Tibial nerve (tissue), 4 donors: ENCODE measurements around the gene MEOX1.

Experiments used
- EP300 ChIP-seq, 2 donors: sonication (generic); formaldehyde crosslinking; IDR thresholded peaks; one replicate each; pipeline ENCODE4 v1.6.1; 2017; ENCODE audit warnings: antibody characterized with exemption in 2 of 2, mild to moderate bottlenecking in 1 of 2
- POLR2A ChIP-seq, 2 donors: fragments of 450-650 bp; IDR thresholded peaks; one replicate each; pipeline ENCODE4 v1.6.1; 2017; ENCODE audit warnings: antibody characterized with exemption in 2 of 2, mild to moderate bottlenecking in 2 of 2, moderate library complexity in 2 of 2
- TF ChIP-seq, protein P1 (sequence below), 5 experiments: fragments of 200-600 bp in 3 of 5; fragments of 450-650 bp in 2 of 5; sonication (generic) in 3 of 5; IDR thresholded peaks; one replicate each; pipeline ENCODE4 v1.5.1; 2016 to 2019; ENCODE audit warnings: antibody characterized with exemption in 5 of 5, mild to moderate bottlenecking in 3 of 5, moderate library complexity in 2 of 5

DNA sequence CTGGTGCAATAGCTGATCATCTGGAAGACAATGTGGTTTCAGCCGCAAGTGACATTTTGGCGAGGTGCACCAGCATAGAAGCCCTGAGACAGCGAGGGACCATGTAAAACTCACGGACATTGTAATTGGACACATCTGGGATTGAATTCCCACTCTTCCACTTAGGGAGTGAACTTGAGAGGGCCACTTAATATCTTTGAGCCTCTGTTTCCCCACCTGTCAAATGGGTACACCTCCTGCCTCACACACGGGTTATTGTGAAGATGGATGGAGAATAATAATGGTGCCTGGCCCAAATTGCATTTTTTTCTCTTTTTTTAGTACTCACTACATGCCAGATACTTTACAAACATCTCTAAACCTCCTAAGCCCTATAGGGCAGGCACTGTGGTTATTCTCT is 45.5 kb upstream of the MEOX1 start:
- TF ChIP-seq, protein P1, sequence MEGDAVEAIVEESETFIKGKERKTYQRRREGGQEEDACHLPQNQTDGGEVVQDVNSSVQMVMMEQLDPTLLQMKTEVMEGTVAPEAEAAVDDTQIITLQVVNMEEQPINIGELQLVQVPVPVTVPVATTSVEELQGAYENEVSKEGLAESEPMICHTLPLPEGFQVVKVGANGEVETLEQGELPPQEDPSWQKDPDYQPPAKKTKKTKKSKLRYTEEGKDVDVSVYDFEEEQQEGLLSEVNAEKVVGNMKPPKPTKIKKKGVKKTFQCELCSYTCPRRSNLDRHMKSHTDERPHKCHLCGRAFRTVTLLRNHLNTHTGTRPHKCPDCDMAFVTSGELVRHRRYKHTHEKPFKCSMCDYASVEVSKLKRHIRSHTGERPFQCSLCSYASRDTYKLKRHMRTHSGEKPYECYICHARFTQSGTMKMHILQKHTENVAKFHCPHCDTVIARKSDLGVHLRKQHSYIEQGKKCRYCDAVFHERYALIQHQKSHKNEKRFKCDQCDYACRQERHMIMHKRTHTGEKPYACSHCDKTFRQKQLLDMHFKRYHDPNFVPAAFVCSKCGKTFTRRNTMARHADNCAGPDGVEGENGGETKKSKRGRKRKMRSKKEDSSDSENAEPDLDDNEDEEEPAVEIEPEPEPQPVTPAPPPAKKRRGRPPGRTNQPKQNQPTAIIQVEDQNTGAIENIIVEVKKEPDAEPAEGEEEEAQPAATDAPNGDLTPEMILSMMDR (IDR thresholded peaks at IDR 0.05), result no peak
- TF ChIP-seq POLR2A (IDR thresholded peaks at IDR 0.05) (no peak), EP300 (IDR thresholded peaks at IDR 0.05) (no peak)
